ENCODE measurements around the gene RBM33.

Gene RBM33

DNA sequence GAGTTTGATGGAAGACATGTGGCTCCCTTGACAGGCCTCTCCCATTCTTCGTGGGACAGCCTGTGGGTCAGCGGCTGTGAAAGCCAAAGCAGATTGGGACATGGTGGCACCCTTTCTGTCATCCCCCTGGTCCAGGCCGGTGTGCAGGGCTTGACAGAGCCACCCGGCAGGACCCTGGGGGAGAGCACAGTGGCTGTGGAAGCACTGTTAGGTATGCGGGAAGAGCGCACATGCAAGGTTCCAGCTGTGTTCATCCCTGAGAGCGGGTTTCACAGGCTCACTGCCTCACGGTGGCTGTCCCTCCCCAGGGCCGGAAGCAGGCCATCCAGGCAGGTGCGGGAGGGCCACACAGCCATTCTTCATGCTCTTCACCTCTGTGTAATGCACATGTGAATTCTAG lies 138.0 kb downstream of the RBM33 start:
- no peak for DNase-seq

- no peak for DNase-seq
Observed at GRCh38 chr7:155785536-155785935, 141.1 kb downstream of the RBM33 start.

DNA sequence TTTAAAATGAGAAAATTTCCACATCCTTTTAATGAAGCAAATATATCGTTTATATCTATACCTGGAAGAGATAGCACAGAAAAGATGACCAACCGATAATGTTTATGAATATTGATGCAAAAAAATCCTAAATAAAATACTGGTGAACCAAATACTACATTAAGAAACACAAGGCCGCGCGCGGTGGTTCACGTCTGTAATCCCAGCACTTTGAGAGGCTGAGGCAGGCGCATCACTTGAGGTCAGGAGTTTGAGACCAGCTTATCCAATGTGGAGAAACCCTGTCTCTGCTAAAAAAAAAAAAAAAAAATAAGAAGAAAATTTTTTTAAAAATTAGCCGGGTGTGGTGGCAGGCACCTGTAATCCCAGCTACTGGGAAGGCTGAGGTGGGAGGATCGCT lies 142.0 kb downstream of the RBM33 start:
- DNase-seq = no peak

DNA sequence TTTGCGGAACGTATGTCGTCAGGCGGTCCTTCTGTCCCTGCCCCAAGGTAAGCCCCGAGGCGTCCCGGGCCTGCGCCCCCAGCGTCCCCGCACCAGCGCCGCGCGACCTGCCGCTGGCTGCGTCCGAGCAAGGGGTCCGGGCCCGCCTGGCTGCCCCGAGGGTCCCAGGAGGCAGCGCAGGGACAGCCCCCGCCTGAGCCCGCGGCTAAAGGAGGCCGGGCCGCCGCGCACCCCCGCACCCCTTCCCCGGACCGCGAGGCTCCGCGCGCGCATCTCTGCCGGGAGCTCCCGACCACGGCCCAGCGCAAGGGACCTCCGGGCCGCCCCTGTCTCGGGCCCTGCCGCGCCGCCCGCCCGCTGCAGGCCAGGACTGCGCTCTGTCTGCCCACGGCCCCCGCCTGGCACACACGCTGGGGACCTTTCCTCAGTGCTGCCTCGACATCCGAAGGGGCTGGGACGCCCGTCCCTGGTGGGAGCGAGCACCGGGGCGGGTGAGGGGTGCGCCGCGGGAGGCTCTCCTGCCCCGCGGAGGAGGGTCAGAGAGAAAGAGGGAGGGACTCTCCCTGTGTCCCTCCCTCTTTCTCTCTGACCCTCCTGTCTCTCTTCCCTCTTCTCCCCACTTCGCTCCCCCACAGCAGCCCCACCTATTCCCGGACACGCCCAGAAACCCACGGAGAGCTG lies 142.8 kb downstream of the RBM33 start:
- no peak for DNase-seq

DNA sequence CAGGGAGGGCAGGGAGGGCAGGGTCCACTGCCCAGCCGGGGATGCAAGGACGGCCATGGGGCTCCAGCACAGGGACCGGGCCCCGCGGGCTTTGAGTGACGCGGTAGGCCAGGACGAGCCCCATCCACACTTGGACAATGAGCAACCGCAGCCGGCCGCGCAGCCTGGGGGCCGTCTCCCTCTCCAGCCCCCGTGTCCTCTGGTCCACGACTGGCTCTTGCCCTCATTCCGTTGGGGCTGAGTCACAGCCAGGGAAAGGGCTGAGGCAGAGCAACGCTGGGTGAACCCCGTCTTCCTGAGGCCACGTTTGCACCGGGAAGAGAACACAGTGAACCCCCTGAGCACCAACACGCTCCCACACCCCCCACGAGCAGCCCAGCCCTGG lies 144.1 kb downstream of the RBM33 start:
- no peak for DNase-seq

DNA sequence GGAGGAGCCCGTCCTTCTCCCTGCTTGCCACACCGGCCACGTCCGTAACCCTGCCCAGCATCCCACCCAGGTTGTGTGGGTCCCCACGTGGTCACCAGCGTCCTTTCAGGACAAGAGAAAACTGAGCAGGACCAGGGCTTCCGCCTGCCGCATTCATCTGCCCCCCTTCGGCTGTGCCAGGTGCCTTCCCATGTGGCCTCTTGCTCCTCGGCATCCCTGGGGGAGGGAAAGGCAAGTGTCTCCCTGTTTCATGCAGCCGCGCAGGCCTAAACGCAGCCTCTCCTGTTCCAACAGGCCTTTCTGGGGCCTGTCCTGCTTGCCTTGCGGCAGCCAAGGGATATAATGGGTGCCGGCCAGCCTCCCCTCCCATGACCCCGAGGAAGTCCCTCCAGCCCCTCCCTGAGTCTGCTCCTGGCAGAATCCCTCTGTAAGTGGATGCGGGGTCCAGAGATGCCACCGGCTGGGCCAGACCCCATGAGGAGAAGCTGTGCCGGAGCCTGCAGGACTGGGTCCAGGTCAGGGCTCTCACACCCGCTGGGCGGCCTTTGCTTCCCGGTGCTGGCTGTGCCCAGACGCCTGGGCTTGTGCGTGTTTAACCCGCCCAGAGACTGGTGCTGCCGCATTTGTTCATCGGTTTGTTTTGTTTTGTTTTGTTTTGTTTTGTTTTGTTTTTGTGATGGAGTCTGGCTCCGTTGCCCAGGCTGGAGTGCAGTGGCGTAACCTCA lies 144.7 kb downstream of the RBM33 start:
- no peak for DNase-seq

GRCh38 chr7:155790666-155791065 lies 146.2 kb downstream of the RBM33 start:
- no peak for DNase-seq

- no peak for DNase-seq
Observed at GRCh38 chr7:155791214-155791737, 146.8 kb downstream of the RBM33 start.

DNA sequence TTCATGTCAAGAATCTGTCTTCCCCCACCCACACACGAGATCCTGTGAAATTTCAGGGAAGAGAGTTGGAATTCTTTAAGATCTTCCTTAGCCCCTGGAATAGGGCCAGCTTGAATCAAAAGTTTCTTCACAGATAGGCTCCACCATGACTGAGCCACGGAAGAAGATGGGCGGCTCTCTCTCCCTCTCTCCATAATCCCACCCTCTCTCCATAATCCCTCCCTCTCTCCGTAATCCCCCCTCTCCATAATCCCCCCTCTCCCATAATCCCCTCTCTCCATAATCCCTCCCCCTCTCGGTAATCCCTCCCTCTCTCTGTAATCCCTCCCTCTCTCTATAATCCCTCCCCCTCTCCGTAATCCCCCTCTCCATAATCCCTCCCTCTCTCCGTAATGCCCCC lies 147.4 kb downstream of the RBM33 start:
- DNase-seq = peak in 1 of 2 experiments; percentile 5

DNA sequence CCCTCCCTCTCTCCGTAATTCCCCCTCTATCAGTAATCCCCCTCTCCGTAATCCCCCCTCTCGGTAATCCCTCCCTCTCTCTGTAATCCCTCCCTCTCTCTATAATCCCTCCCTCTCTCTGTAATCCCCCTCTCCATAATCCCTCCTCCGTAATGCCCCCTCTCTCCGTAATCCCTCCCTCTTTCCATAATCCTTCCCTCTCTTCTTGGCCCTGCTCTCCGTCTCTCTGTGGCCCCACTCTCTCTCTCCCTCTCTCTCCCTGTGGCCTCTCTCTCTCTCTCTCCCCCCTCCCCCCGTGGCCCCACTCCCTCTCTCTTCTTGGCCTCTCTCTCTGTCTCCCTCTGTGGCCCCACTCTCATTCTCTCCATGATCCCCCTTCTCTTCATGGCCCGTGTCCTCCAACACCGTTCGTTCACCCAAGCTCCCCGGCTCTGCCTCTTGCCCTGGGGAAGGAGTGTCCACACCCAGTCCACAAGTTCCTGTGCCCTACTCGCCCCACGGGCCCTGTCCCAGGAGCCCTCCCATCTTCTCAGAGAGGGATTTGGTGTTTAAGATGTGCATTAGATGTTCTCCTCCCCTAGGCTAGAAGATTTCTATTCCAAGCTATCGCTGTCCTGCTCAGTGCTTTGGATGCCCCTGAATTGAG lies 148.0 kb downstream of the RBM33 start:
- no peak for DNase-seq

DNA sequence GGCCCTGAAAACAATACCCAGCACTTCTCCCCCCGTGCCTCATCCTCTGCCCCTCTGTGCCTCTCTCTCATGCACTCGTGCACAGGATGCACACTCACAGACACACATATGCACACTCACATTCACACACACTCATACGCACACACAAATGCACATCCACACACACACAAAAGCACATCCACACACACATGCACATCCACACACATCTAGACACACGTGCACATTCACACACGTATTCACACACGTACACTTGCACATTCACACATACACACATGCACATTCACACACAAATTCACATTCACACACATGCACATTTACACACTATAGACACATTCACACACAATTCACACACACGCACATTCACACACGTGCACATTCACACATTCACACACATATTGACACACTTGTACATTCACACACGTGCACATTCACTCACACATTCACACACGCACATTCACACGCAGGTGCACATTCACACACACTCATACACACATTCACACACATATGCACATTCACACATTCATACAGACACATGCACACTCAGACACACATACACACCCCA lies 148.6 kb downstream of the RBM33 start:
- DNase-seq = no peak

GRCh38 chr7:155793720-155794119 lies 149.3 kb downstream of the RBM33 start:
- no peak for DNase-seq

- DNase-seq = no peak
Observed at GRCh38 chr7:155794196-155794595, 149.7 kb downstream of the RBM33 start.

GRCh38 chr7:155795401-155795800 lies 150.9 kb downstream of the RBM33 start:
- no peak for DNase-seq

DNA sequence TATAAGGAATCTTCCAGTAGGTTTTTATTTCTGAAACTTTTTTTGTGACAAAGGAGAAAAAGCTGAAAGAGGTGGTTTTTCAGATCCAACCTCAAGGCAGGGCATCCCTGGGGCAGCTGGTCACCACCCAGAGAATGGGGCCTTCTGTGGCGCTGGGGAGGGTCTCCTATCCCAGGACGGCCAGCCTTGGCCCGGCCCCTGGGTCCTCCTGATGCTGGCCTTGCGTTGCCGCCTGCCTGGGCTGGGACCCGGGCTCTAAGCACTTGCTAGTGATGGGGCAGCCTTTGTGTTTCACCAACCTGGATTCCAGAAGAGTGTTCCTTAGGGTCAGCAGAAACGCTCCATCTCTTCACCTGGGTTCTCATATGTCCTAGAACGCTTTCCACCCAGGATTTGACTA lies 151.5 kb downstream of the RBM33 start:
- DNase-seq = no peak

GRCh38 chr7:155796381-155797261 lies 152.2 kb downstream of the RBM33 start:
- DNase-seq = peak in 1 of 2 experiments; percentile 23

- DNase-seq = no peak
Observed at GRCh38 chr7:155797262-155798250, 153.1 kb downstream of the RBM33 start.

GRCh38 chr7:155798673-155799439 lies 154.4 kb downstream of the RBM33 start:
- DNase-seq = no peak

DNA sequence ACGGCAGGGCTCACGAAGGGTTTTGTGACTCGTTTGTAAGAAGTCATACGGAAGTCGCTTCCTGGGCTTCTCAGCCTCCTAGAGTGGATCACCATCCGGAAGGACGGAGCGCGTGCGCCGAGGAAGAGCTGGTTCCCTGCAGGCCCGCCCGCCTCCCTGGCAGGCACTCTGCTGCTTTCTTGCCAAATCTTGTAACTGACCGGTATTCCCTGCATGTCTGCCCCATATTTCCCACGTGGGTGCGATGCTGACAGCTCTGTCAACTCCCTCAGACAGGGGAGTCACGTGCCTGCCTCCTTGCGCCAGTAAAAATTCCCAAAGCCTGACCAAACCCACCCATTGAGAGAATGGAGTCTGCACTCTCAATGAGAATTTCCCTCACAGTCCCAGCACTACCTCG lies 155.1 kb downstream of the RBM33 start:
- DNase-seq = no peak

GRCh38 chr7:155800301-155800700 lies 155.8 kb downstream of the RBM33 start:
- no peak for DNase-seq

Data from NCI-H524 (cell line).